ENCODE measurements around the gene SAP30BP.

SAP30BP gene

GRCh38 chr17:75650874-75651273 is 16.3 kb upstream of the SAP30BP start:
- no peak for DNase-seq

GRCh38 chr17:75652341-75652740 is 14.8 kb upstream of the SAP30BP start:
- DNase-seq = no peak

- DNase-seq = peak; percentile 14
Measured at GRCh38 chr17:75652934-75653549, 14.1 kb upstream of the SAP30BP start.

GRCh38 chr17:75654176-75654575 is 13.0 kb upstream of the SAP30BP start:
- DNase-seq = no peak

- DNase-seq = no peak
Measured at GRCh38 chr17:75658237-75658636, 8.9 kb upstream of the SAP30BP start.

- no peak for DNase-seq
Measured at GRCh38 chr17:75661531-75661930, 5.6 kb upstream of the SAP30BP start.

GRCh38 chr17:75662511-75662910 is 4.6 kb upstream of the SAP30BP start:
- no peak for DNase-seq

- no peak for DNase-seq
Measured at GRCh38 chr17:75664099-75664549, 3.0 kb upstream of the SAP30BP start.

GRCh38 chr17:75665981-75666380 is 1.2 kb upstream of the SAP30BP start:
- no peak for DNase-seq

GRCh38 chr17:75667825-75668224 is 687 bp downstream of the SAP30BP start:
- DNase-seq = no peak

- no peak for DNase-seq
Measured at GRCh38 chr17:75668489-75668888, 1.4 kb downstream of the SAP30BP start.

- DNase-seq = no peak
Measured at GRCh38 chr17:75670868-75671267, 3.7 kb downstream of the SAP30BP start.

GRCh38 chr17:75672011-75672410 is 4.9 kb downstream of the SAP30BP start:
- no peak for DNase-seq

GRCh38 chr17:75673487-75673886 is 6.3 kb downstream of the SAP30BP start:
- DNase-seq = no peak

GRCh38 chr17:75676461-75676860 is 9.3 kb downstream of the SAP30BP start:
- DNase-seq = no peak

- DNase-seq = no peak
Measured at GRCh38 chr17:75679706-75680211, 12.6 kb downstream of the SAP30BP start.

- no peak for DNase-seq
Measured at GRCh38 chr17:75680431-75680830, 13.3 kb downstream of the SAP30BP start.

GRCh38 chr17:75681289-75681688 is 14.2 kb downstream of the SAP30BP start:
- no peak for DNase-seq

GRCh38 chr17:75683583-75683982 is 16.4 kb downstream of the SAP30BP start:
- no peak for DNase-seq

- DNase-seq = no peak
Measured at GRCh38 chr17:75684249-75684648, 17.1 kb downstream of the SAP30BP start.

- DNase-seq = no peak
Measured at GRCh38 chr17:75684924-75685323, 17.8 kb downstream of the SAP30BP start.

- DNase-seq = no peak
Measured at GRCh38 chr17:75685499-75685898, 18.4 kb downstream of the SAP30BP start.

- DNase-seq = no peak
Measured at GRCh38 chr17:75688209-75688825, 21.2 kb downstream of the SAP30BP start.

- peak; percentile 51 for DNase-seq
Measured at GRCh38 chr17:75689441-75689873, 22.3 kb downstream of the SAP30BP start.

- DNase-seq = no peak
Measured at GRCh38 chr17:75691371-75691791, 24.2 kb downstream of the SAP30BP start.
